Liver (tissue), 3 donors: Measurements from ENCODE around the gene GUCY1A2.

Source experiments
- EGR1 ChIP-seq, 2 donors: IDR thresholded peaks; 2 replicates each; pipeline ENCODE4 v1.6.1; 2016 to 2018; ENCODE audit warnings: antibody characterized with exemption in 2 of 2, low read depth in 2 of 2
- TF ChIP-seq, protein P1 (sequence below): fragments of 150-350 bp; IDR thresholded peaks from 2 replicates; pipeline ENCODE4 v1.5.1; 2017; ENCODE audit warnings: improper control_type of control experiment, low read depth, low read length; ENCODE audit not compliant: missing input control
- donor health status: healthy.
- donor health status: healthy.

GRCh38 chr11:106939157-106939556 is 79.1 kb downstream of the GUCY1A2 start:
- no peak for TF ChIP-seq EGR1 (IDR thresholded peaks at IDR 0.05; ENCODE audit: low read depth in 2 of 2)
- TF ChIP-seq, protein P1, sequence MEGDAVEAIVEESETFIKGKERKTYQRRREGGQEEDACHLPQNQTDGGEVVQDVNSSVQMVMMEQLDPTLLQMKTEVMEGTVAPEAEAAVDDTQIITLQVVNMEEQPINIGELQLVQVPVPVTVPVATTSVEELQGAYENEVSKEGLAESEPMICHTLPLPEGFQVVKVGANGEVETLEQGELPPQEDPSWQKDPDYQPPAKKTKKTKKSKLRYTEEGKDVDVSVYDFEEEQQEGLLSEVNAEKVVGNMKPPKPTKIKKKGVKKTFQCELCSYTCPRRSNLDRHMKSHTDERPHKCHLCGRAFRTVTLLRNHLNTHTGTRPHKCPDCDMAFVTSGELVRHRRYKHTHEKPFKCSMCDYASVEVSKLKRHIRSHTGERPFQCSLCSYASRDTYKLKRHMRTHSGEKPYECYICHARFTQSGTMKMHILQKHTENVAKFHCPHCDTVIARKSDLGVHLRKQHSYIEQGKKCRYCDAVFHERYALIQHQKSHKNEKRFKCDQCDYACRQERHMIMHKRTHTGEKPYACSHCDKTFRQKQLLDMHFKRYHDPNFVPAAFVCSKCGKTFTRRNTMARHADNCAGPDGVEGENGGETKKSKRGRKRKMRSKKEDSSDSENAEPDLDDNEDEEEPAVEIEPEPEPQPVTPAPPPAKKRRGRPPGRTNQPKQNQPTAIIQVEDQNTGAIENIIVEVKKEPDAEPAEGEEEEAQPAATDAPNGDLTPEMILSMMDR: no peak
